Stimulated activated CD4-positive, alpha-beta T cell treated with anti-CD3 and anti-CD28 coated beads, Interleukin-4, amount 100 ng/mL, for 48 hours (primary cell): ENCODE data around the gene MRPL23.

Source experiments
- DNase-seq, 2 donors: peaks; one replicate each; pipeline ENCODE4 v3.0.0-alpha.2; 2020; ENCODE audit warnings: low read depth in 2 of 2

Gene MRPL23

DNA sequence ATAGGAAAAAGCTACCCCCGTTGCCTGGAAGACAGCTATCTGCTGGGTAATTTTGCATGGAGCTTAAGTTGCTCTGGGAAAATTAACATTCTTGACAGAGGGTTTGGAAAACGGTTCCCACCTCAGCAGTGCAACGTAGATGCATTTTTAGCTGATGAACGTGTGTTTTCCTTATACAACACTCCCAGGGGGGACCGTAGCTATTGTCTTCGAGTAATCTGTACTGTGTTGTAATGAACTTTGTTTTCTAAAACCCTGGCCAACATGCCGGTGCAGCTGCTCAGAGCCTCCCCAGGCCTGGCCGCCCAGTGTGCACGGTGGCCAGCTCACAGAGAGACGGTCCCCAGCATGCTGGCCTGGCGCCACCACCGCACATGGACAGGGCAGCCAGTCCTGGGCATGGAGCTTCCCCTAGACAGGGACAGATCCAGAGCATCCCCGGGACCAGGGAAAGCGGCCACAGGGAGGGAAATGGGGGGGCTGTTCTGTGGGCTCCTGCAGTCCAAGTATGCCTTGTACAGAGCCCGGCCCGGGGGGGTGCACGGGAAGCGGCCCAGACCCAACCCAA lies 25.5 kb upstream of the MRPL23 start:
- DNase-seq = no peak

- DNase-seq = no peak
These were observed 24.6 kb upstream of the MRPL23 start for GRCh38 chr11:1922481-1923081.

- no peak for DNase-seq
These were observed 23.8 kb upstream of the MRPL23 start for GRCh38 chr11:1923201-1923956.

- no peak for DNase-seq
These were observed 23.0 kb upstream of the MRPL23 start for GRCh38 chr11:1924181-1924580.

GRCh38 chr11:1924646-1925372 lies 22.3 kb upstream of the MRPL23 start:
- DNase-seq = no peak

DNA sequence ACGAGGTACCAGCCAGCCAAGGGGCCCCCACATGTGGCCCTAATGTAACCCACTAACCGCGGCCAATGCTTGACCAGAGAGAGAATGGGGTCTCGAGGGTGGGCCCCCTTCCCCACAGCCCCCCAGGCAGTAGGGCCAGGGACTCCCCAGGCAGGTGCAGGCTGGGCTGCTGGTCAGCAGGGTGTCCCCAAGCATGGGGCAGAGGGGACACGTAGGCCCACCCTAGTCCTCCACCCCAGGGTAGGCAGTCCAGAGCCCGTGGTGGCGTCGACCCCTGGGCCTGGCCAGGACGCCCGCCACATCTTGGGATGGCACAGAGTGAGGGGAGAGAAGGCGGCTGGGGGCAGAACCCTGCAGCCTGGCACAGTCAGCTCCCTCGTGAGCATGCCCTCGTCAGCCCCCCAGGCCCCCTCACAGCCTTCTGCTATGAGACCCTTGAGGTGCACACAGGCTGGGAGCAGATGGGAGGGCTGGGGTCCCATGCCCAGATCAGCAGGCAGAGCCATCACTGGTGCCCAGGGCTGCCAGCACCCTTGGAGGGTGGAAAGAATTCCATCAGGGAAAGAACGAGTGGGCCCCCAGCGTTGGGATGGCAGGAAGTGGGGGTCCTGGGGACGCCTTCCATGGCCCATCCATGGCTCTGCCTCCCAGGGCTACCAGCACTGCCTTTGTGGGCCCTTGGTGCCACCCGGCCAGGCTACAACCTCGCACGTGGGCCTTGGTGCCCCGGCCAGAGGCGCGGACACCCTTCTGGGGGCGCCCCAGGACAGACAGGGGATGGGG lies 21.6 kb upstream of the MRPL23 start:
- no peak for DNase-seq

DNA sequence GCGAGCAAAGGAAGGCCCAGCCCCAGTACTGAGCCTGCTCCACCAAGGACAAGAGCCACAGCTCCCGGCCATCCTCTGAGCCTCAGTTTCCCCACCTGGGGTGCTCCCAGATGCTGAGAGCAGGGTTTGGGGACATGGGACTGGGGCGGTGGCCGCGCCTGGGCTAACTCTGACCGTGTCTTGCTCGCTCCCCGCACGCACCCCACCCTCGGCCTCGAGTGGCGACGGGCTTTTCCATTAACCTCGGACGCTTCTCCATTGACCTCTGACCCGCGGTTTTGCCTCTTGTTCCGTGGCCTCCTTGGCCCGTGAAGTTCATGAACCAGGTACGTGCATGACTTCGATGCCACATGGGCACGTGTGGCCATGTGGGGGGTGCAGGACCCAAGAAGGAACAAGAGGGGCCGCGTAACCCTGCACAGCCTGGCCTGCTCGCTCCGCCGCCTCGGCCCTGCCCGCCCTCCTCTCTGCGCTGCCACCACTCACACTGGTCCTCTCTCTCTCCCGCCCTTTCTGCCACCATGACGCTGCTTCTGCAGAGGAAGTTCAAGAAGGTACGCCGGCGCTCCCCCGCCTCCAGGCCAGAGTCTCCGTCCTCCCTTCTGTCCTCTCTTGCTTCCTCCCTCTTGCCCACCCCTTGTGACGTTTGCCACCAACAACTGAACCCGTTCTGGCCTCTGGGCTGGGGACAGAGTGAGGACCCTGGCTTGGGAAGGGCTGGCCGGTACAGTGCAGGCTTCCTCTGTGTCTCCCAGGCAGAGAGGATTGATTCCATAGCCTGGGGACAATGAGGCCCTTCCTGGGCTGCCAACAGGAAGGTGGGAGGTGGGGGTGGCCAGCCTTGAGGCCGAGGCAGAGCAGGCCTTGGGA lies 20.7 kb upstream of the MRPL23 start:
- no peak for DNase-seq

DNA sequence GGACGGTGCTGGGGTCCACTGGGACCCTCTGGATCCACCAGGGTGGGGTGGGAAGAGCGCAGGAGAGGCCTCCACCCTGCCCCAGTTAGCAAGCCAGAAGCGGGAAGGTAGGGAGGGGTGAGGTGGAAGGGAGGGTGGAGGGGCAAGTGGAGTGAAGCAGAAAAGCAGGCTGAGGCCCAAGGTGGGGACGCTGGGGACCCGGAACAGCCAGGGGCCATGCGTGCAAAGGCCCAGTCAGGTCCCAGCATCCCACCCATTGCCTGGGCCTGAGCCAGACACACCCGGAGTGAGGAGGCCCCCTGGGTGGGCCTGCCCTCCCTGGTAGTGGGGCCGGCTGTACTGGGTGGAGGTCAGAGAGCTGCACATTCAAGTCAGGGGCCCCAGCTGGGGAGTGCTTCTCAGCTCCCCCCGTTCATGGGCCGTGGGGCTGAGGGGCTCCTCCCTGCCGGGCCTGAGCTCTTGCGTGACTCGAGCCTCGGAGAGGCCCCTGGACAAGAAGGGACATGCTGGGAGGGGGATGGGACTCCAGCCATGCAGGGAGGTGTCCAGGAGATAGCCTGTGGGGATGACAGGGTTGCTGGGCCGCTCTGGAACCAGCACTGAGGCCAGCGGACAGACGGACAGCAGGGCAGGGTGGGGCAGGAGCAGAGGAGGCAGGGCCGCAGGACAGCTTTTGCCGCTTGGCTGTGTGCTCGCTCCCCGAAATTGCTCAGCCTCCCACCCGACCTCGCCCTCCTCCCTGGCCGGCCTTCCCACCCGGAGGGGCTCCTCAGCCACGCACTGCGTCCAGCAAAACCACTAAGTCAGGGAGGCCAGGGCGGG lies 19.9 kb upstream of the MRPL23 start:
- no peak for DNase-seq

- no peak for DNase-seq
These were observed 19.2 kb upstream of the MRPL23 start for GRCh38 chr11:1927848-1928469.

GRCh38 chr11:1928470-1928890 lies 18.7 kb upstream of the MRPL23 start:
- DNase-seq = no peak

DNA sequence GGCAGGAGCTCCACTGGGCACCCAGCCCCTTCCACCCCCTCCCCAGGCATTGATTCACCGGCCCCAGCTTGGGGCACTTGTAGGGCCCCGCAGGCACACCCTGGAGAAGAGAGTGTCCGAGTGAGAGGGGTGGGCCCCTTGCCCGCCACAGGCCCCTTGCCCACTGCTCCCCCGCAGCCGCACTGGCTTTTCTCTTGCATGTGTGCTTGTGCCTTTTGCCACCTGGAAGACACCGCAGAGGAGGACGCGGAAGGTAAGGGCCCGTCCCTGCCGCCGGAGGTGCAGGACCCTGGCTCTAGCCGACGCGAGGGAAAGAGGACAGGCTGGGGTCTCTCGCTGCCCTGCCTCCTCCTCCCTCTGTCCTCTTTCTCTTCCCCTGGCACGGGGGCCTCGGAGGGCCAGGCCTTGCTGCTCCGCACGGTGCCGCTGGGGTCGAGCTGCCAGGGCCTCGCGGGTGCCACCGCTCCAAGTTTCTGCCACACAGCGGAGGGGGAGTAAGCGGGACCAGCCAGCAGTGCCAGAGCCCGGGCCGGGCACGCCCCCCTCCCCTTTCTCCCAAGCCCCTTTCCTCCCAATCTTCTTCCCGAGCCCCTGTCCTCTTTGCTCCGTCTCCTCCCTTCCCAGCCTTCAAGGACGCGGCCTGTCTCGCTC lies 18.1 kb upstream of the MRPL23 start:
- DNase-seq = no peak

- DNase-seq = no peak
These were observed 17.3 kb upstream of the MRPL23 start for GRCh38 chr11:1929621-1930461.

DNA sequence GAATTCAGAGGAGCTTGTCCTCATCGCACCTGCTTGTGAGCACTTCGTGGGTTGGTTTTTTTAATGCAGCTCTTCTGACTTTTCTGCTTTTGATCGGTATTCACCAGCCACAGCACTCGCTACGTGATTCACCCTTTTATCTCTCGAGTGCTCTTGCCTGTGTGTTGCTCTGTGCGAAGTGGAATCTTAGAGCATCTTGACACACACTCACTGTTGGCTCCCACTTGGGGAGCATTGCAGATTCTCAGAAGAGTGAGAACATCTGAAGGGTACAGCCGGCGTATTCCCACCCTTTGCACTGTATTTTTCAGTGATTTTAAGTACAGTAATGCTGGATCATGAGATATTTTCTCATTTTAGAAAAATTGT lies 16.7 kb upstream of the MRPL23 start:
- no peak for DNase-seq

- no peak for DNase-seq
These were observed 15.6 kb upstream of the MRPL23 start for GRCh38 chr11:1931341-1932104.

- no peak for DNase-seq
These were observed 15.0 kb upstream of the MRPL23 start for GRCh38 chr11:1932105-1932480.

- DNase-seq = no peak
These were observed 14.5 kb upstream of the MRPL23 start for GRCh38 chr11:1932681-1933080.
